ENCODE results near the gene GP9.
"Not testable (repeated sequence)": the region's sequence is repeated elsewhere in the genome, so short reads cannot be mapped to it uniquely, and the experiment has no call there.

The GP9 gene

GRCh38 chr3:129081503-129081902, 20.9 kb downstream of the GP9 start:
- DNase-seq, result no peak

GRCh38 chr3:129082026-129082425, 21.4 kb downstream of the GP9 start:
- no peak for DNase-seq

- no peak for DNase-seq
Measured at GRCh38 chr3:129084501-129084900, 23.9 kb downstream of the GP9 start.

- no peak for DNase-seq
Measured at GRCh38 chr3:129085165-129085715, 24.7 kb downstream of the GP9 start.

GRCh38 chr3:129085818-129086217, 25.2 kb downstream of the GP9 start:
- no peak for DNase-seq

- DNase-seq, result no peak
Measured at GRCh38 chr3:129087138-129087702, 26.6 kb downstream of the GP9 start.

- not testable (repeated sequence) for DNase-seq
Measured at GRCh38 chr3:129087904-129088303, 27.3 kb downstream of the GP9 start.

- not testable (repeated sequence) for DNase-seq
Measured at GRCh38 chr3:129088312-129088711, 27.7 kb downstream of the GP9 start.

- no peak for DNase-seq
Measured at GRCh38 chr3:129095285-129095684, 34.7 kb downstream of the GP9 start.

- DNase-seq, result no peak
Measured at GRCh38 chr3:129100274-129100673, 39.7 kb downstream of the GP9 start.

- DNase-seq, result no peak
Measured at GRCh38 chr3:129101370-129102138, 41.0 kb downstream of the GP9 start.

- no peak for DNase-seq
Measured at GRCh38 chr3:129103296-129103695, 42.7 kb downstream of the GP9 start.

- DNase-seq, result no peak
Measured at GRCh38 chr3:129104051-129104450, 43.5 kb downstream of the GP9 start.

GRCh38 chr3:129104498-129105079, 44.0 kb downstream of the GP9 start:
- DNase-seq, result no peak

- DNase-seq, result no peak
Measured at GRCh38 chr3:129105862-129106261, 45.3 kb downstream of the GP9 start.

- DNase-seq, result no peak
Measured at GRCh38 chr3:129106320-129106719, 45.7 kb downstream of the GP9 start.

- DNase-seq, result no peak
Measured at GRCh38 chr3:129106866-129107565, 46.4 kb downstream of the GP9 start.

- DNase-seq, result no peak
Measured at GRCh38 chr3:129107793-129108192, 47.2 kb downstream of the GP9 start.

- DNase-seq, result not testable (repeated sequence)
Measured at GRCh38 chr3:129111076-129111780, 50.6 kb downstream of the GP9 start.

Data from NCI-H774 (cell line).